CD4-positive, alpha-beta T cell treated with Interleukin-17A for 4 hours (primary cell): ENCODE measurements around the gene APOE.
"Not testable (repeated sequence)": the region's sequence is repeated elsewhere in the genome, so short reads cannot be mapped to it uniquely, and the experiment has no call there.

Experiments used
- DNase-seq: peaks from one replicate; pipeline ENCODE4 v3.0.0-alpha.2; 2020; ENCODE audit warnings: mixed read lengths

The APOE gene

GRCh38 chr19:44905437-44906160 is at the start of gene APOE:
Gene APOE, plus strand, starts transcription at chr19:44905796. Its CDS starts 829 bp downstream, at chr19:44906625.
- DNase-seq = no peak

DNA sequence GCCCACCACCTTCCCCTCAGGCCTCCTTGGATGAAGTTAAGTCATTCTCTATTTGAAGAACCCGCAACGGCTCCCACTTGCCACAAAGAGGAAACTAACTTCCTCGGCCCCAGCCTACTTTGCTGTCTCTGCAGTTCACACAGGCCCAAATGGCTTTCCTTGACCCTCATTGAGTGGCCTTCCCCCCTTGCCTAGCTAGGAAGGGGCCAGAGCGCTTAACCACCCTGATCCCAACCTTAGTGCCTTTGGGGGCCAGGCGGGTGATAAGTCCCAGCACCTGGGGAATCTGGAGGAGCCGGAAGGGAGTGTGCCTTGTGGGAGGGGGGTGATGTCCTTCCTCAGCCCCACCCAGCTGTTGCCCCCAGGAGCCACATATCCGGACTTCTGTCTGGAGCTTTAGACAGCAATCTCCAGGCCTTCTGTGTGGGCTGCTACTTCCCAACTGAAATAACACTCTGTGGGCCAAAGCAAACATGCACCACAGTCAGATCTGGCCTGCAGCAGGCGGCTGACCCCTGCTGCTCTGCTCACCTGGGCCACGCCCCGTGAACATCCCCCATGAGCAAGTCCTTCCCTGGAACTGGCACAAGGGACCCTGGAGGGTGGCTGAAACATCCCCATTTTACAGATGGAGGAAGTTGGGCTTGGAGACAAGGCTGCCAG is 49.0 kb upstream of the APOE start:
- no peak for DNase-seq

DNA sequence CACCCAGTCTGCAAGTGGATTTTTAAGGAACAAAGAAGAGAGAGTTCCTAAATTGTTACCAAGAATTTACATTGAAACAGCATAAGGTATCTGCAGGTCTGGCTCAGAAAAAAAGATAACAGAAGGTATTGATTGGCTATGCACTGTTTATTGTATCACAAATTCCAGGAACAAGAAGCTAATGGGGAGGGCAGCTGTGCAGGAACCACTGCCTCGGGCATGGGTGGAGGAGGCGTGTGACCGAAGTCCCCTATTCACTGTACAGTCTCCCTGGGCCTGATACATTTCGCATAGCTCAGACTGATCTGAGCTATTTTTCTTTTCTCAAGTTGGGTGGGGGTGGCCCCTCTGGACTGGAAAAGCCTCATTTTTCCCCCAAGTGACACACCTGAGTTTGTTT is 47.8 kb upstream of the APOE start:
- DNase-seq = no peak

DNA sequence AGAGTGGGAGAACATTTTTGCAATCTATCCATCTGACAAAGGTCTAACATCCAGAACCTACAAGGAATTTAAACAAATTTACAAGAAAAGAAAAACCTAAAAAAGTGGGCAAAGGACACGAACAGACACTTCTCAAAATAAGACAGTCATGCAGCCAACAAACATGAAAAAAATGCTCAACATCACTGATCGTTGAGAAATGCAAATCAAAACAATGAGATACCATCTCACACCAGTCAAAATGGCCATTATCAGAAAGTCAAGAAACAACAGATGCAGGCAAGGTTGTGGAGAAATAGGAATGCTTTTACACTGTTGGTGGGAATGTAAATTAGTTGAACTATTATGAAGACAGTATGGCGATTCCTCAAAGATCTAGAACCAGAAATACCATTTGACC is 44.0 kb upstream of the APOE start:
- DNase-seq = not testable (repeated sequence)

DNA sequence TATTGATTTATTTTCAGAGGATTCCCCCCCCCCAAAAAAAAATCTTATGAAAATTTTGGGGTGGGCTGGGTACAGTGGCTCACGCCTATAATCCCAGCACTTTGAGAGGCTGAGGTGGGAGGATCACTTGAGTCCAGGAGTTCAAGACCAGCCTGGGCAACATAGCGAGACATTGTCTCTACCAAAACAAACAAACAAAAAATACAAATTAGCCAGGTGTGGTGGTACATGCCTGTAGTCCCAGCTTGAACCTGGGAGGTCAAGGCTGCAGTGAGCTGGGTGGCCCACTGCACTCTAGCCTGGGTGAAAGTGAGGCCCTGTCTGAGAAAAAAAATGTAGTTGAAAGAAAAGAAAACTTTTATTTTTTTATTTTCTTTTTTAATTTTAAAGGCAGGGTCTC is 41.6 kb upstream of the APOE start:
- no peak for DNase-seq

GRCh38 chr19:44865196-44865767 is 40.3 kb upstream of the APOE start:
- DNase-seq = no peak

GRCh38 chr19:44866664-44867063 is 38.9 kb upstream of the APOE start:
- no peak for DNase-seq

DNA sequence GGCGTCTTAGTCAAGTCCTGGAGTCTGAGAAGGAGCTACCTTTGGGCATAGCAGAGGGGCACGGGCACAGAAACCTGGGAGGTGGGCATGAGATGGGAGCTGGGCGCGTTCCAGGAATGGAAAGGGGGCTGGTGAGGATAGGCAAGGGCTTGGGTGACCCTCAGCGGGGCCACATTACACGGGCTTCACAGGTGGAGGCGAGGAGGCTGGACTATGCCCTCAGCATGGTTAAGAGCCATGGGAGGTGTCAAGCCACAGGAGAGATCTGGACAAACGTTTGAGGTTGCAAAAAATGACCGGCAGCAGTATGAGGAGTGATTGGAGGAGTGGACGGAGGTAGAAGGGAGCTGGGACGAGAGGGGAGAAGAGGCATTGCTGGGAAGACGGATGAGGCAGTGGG is 38.0 kb upstream of the APOE start:
- DNase-seq = no peak

DNA sequence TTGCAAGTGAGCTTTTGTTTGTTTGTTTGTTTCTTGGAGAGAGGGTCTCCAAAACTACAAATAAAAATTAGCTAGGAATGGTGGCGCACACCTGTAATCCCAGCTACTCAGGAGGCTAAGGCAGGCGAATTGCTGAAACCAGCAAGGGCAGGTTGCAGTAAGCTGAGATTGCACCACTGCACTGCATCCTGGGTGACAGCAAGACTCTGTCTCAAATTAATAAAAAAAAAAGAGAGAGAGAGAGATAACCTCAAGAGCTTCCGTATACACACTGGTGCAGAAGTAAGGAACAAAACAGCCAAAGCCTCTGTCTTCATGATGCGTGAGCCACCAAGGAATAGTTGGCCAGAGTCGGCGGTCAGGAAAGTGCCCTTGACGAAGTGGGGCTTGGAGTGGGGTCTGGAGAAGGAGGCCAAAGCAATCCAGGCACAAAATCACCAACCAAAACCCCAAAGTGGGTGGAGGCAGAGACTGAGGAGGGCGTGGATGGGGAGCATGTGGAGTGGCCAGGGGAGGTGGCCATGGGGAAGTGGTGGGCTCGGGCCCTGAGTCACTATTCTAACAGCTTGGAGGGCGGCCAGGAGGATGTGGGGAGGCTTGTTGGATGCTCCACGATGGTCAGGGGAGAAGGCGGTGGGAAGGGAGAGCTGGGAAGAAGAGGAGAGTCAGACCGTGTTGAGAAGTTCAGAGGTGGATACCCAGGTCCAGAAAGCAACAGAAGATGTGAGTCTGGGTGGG is 35.7 kb upstream of the APOE start:
- DNase-seq = no peak

- no peak for DNase-seq
Observed at GRCh38 chr19:44871809-44872208, 33.8 kb upstream of the APOE start.

GRCh38 chr19:44872661-44873060 is 32.9 kb upstream of the APOE start:
- DNase-seq = no peak

GRCh38 chr19:44874317-44874716 is 31.3 kb upstream of the APOE start:
- DNase-seq = no peak

GRCh38 chr19:44875666-44876451 is 29.7 kb upstream of the APOE start:
- DNase-seq = no peak

DNA sequence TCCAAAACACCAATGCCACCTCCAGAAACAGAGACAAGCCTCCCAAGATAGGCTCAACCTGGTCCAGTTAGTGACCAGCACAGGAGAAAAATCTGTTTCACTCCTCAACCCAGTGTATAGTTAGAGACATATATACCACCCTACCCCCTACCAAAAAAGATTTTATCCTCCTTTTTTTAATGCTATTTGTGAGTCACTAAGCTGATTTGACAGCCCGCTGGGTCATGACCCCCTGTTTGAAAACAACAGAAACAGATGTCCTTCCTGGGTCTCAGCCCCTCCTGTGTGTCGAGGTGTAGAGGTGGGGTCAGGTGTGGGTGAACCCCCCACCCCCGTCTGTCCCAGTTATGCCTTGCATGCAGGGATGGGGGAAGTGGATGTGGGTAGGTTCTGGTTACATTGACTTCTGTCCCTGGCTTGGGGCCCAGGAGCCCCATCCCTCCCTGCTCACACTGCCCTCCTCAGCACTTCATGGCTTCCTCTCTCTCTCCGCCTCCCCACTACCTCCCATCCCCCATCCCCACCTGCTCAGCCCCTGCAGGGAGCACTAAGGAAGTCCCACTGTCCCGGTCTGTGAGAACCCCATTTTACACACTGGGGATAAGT is 28.6 kb upstream of the APOE start:
- DNase-seq = no peak

DNA sequence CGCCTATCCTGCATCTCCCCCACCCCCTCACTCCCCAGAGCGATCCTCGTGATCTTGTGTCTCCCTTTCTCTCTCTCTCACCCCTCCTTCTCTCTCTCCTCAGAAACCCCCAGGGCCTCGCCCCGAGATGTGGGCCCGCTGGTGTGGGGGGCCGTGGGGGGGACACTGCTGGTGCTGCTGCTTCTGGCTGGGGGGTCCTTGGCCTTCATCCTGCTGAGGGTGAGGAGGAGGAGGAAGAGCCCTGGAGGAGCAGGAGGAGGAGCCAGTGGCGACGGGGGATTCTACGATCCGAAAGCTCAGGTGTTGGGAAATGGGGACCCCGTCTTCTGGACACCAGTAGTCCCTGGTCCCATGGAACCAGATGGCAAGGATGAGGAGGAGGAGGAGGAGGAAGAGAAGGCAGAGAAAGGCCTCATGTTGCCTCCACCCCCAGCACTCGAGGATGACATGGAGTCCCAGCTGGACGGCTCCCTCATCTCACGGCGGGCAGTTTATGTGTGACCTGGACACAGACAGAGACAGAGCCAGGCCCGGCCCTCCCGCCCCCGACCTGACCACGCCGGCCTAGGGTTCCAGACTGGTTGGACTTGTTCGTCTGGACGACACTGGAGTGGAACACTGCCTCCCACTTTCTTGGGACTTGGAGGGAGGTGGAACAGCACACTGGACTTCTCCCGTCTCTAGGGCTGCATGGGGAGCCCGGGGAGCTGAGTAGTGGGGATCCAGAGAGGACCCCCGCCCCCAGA is 27.3 kb upstream of the APOE start:
- DNase-seq = no peak

DNA sequence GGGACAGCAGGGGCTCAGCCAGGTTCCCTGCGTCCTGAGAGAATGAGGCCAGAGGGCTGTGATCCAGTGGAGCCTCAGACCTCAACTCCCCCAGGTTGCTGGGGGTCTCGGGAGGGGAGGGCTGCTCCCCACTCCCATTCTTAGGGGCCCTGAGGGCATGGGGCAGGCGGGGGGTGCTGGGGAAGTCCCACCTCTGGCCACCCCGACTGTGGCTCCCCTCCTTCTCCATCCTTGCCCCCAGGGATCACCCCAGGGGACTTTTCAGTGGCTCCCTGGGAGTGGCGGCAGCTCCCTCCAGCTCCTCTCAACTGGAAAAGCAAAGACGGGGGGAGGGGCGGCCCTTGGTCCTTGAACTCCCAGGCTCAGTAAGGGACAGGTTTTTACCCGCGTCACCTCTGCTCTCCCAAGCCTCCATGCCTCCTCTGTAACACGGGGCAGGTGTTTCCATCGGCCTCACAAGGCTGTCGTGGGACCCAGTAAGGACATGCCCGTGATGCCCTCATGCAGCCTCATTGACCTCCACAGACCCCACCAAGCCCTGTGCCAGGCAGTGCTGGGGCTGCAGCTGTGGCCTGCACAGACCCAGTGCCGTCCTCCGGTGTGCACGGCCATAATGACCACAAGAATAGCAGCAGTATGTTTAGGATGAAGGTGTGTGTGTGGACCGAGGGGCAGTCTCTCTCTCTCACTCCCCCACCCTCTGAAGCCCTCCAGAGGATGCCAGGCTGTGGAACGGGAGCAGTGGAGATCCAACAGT is 26.1 kb upstream of the APOE start:
- no peak for DNase-seq

GRCh38 chr19:44882063-44882462 is 23.5 kb upstream of the APOE start:
- DNase-seq = no peak

DNA sequence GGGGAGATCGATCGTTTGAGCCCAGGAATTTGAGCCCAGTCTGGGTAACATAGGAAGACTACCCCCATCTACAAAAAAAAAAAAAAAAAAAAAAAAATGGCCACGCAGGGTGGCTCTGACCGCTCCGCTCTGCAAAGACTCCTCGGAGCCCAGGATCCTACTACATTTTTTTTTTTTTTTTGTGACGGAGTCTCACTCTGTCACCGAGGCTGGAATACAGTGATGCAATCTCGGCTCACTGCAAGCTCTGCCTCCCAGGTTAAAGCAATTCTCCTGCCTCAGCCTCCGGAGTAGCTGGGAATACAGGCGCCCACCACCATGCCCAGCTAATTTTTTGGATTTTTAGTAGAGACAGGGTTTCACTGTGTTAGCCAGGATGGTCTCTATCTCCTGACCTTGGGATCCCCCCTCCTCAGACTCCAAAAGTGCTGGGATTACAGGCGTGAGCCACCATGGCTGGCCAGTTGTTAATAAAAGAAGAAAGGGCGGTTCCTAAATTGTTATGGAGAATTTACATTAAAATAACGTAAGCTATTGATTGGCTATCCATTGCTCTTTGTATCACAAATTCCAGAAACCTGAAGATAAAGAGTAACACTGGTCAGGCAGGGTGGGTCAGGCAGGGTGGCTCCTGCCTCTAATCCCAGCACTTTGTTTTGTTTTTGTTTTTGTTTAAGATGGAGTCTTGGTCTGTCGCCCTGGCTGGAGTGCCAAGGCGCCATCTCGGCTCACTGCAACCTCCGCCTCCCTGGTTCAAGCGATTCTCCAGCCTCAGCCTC is 22.8 kb upstream of the APOE start:
- not testable (repeated sequence) for DNase-seq

DNA sequence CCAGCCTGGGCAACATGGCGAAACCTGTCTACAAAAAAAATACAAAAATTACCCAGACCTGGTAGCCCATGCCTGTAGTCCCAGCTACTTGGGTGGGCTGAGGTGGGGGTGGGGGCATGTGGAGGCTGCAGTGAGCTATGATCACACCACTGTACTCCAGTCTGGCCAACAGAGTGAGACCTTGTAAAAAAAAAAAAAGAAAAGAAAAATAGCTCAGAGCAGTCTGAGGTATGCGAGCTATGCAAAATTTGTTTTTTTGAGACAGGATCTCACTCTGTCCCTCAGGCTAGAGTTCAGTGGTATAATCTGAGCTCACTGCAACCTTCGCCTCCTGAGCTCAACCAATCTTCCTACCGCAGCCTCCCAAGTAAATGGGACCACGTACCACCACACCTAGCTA is 21.7 kb upstream of the APOE start:
- no peak for DNase-seq

DNA sequence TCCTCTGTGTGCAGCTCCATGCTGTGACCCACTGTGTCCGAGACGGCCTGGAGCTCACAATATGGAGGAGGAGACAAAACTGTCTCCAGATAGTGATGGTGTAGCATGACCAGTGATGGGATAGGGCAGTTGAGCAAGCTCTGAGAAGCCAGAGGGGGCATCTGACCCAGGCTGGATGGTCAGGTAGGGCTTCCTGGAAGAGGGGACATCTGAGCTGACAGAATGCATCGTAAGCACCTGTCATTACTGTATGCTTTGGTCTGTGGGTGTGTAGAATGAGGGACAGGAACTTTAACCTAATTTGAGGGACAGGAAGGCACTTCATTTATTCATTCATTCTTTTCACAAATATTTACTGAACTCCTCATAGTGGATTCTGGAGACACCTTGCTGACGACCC is 21.0 kb upstream of the APOE start:
- DNase-seq = no peak
